NCI-H345 treated with DMSO at 0.1 percent for 48 hours (cell line): Measurements from ENCODE around the gene ACSF3.

Experiments
- DNase-seq: peaks from one replicate; lab custom pipeline; 2025; ENCODE audit not compliant: unreplicated experiment; lab: John Stamatoyannopoulos, UW

The ACSF3 gene

DNA sequence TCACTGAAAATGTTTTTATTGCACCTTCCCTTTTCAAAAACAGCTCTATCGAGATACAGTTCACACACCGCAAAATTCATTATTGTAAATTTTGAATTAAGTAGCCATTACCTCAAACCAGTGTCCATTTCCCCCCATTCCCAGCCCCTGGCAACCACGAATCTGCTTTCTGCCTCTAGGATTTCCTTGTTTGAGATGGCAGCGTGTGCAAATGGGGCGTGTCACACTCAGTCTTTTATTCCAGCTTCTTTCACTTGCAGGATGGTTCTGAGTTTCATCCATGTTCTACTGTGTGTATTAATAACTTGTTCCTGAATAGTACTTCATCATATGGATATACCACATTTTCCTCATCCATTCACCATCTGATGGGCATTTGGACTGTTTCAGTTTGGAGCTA, 14.8 kb downstream of the ACSF3 start:
- no peak for DNase-seq

DNA sequence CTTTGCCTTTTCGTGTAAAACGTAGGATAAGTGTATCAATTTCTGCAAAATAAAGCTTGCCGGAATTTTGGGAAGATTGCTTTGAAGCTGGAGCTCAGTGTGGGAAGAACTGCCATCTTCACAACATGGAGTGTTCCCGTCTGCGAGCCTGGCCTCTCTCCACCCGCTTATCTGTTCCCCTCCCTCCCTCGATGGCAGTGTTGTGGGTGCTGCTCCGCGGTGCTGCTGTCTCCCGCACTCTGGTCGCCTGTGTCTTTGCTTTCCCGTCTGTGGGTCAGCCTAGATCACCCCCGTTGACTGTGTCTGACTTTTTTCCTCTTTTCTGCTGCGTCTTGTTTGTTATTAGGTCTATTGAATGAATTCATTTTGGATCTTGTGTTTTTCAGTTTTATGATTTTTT, 17.0 kb downstream of the ACSF3 start:
- no peak for DNase-seq

DNA sequence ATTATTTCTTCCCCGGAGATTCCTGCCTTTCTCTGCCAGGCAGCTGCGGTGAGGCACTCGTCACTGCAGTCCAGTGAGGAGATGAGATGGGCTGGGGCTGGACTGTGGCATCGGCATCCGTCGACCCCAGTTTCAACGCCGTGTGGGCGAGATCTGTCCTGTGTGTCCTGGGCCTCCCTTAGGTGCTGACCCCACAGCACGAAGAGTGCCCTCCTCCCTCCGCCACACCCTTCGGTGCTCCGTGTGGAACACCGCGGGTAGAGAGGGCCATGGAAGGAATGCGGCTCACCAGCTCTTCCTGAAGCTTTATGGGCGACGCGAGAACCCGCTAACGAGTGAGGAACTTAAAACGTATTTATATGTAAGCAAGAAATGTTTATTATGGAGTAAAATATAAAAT, 17.6 kb downstream of the ACSF3 start:
- DNase-seq = no peak

- no peak for DNase-seq
These were observed 18.9 kb downstream of the ACSF3 start for GRCh38 chr16:89112377-89113151.

DNA sequence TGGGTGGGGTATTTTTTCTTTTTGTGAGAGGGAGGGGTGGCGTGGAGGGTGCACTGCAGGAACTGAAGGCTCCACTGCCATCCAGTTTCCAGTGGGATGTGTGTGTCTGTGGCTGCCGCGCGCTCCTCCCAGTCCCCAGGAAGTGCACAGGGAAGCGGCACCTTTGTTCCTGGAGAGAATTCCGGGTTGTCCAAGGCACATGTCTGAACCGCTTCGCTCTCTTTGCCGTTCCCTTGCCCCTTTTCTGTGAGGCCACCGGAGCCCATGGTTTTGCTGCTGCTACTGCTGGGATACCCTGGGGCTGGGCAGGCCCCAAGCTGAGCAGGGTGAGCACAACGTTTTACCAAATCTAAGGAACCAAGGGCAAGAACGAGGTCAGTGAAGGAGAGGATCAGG, 19.5 kb downstream of the ACSF3 start:
- no peak for DNase-seq

DNA sequence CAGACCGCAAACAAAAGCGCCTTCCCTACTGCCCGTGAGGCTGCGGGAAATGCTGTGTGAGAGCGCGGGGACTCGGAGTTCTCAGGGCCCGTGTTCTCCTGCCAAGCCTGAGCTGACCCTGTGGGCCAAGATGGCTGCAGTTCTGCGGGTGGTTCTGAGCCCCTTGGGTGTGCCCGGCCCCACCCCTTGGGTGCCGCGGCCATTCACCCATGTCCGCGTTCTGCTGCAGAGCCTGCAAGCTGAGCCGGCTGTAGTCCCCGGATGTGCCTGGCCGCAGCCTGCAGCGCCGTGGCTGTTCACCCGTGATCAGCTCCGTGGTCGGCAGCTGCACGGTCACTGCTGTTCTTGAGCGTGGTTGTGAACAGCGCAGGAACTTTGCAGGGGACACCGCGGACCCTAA, 20.0 kb downstream of the ACSF3 start:
- no peak for DNase-seq

DNA sequence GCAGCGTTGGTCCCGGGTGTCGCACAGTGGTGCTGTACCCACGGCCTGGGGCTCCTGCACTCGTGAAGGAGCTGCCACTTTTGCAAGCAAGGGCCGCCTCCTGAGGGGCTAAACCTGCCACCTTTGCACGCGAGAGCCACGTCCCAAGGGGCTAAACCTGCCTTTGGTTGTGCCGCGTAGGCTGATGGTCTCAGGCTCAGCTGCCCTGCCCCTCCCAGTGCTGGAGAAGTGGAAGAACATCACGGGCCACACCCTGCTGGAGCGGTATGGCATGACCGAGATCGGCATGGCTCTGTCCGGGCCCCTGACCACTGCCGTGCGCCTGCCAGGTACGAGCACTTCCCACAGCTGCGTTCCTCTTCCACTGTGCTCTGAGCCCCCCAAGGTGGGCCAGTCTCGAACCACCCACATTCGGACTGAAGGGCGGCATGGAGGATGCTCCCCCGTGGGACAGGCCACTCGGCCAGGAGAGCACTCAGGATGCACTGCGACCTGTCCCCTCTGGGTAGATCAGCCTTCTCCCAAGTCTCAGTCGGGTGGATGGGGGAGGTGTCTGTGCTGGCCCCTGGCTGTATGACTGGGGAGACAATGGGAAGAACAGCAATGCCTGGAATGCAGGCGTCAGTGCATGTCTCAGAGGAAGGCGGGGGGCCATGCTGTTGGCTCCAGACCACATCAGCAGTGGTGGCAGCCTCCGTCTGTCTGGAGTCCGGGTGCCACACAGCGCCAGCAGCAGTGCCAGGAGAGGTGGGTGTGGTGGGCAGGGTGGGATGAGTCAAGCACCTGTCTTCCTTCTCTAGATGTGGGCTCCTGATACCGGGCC, 20.7 kb downstream of the ACSF3 start:
- DNase-seq = no peak

GRCh38 chr16:89115216-89115861, 21.7 kb downstream of the ACSF3 start:
- no peak for DNase-seq

GRCh38 chr16:89116341-89117226, 22.9 kb downstream of the ACSF3 start:
- DNase-seq = no peak

- no peak for DNase-seq
These were observed 23.7 kb downstream of the ACSF3 start for GRCh38 chr16:89117227-89117974.

DNA sequence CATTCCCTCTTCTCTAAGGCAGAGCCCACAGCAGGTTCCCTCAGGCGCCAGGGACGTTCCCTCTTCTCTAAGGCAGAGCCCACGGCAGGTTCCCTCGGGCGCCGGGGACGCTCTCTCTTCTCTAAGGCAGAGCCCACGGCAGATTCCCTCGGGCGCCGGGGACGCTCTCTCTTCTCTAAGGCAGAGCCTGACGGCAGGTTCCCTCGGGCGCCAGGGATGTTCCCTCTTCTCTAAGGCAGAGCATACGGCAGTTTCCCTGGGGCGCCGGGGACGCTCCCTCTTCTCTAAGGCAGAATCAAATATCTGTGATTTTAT, 24.3 kb downstream of the ACSF3 start:
- no peak for DNase-seq

- DNase-seq = no peak
These were observed 24.9 kb downstream of the ACSF3 start for GRCh38 chr16:89118361-89119165.

- no peak for DNase-seq
These were observed 25.5 kb downstream of the ACSF3 start for GRCh38 chr16:89119166-89119621.

- no peak for DNase-seq
These were observed 26.0 kb downstream of the ACSF3 start for GRCh38 chr16:89119661-89120141.

DNA sequence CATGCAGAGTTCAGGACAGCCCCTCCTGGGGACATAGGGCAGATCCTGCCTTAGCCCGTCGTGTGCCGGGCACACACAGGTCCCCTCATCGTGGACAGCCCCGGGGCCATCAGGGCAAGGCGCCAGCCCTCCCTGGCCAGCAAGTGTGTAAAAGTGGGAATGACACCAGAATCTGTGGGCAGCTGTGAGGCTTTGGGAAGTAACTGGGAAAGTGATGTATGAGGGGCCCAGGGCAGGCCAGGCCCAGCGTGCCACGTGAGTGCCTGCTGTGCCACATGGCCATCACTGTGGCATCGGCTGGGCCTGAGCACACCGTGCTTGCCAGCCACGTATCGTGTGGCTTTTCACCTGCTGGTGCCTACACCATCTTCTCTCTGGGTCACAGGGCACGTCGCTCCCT, 26.6 kb downstream of the ACSF3 start:
- no peak for DNase-seq

DNA sequence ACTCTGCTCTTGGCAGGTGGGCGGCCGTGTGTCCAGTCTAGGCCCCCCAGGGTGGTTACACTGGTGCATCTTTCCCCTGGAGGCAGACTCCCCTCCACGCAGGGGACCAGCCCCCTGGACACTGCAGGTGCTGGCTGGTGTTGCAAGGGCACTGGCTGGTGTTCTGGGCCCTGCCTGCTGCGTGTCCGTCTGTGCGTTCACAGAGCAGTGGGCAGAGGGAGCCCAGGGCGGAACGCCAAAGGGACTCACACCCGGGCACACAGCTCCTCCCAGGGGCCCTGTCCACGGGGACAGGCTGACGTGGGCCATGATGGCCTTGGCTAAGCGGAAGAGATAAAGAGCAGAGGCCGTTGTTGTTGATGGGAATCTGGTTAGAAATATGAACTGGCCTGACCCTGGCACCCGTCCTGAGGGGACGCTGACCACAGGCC, 27.3 kb downstream of the ACSF3 start:
- DNase-seq = no peak

GRCh38 chr16:89121691-89122321, 28.2 kb downstream of the ACSF3 start:
- DNase-seq = no peak

- DNase-seq = peak; percentile 78
These were observed 28.7 kb downstream of the ACSF3 start for GRCh38 chr16:89122322-89122851.
